HL-60 (cell line): ENCODE measurements around the gene UBE2U.

Source experiments
- CTCF ChIP-seq: IDR thresholded peaks from one replicate; pipeline ENCODE4 v1.5.1; 2011; ENCODE audit warnings: low read length, control low read depth, inconsistent platforms; ENCODE audit not compliant: insufficient read depth
- POLR2AphosphoS5 ChIP-seq: IDR thresholded peaks from 2 replicates; pipeline ENCODE4 v1.6.1; 2012; ENCODE audit warnings: low read depth
- REST ChIP-seq: IDR thresholded peaks from 2 replicates; pipeline ENCODE4 v1.6.1; 2012; ENCODE audit warnings: low read depth; ENCODE audit not compliant: insufficient replicate concordance

- TF ChIP-seq CTCF (no peak), REST (no peak), POLR2AphosphoS5 (no peak)
Measured at GRCh38 chr1:64176659-64177058, 26.8 kb upstream of the UBE2U start.
